ENCODE results near the gene EMILIN2. TPM values are rescaled to one million over a fixed set of nuclear protein-coding genes. Genes with fewer than 3 reads are reported as not detected.
"Not testable (repeated sequence)": the region's sequence is repeated elsewhere in the genome, so short reads cannot be mapped to it uniquely, and the experiment has no call there.

Gene EMILIN2
- total RNA-seq, 1 experiment from 2014 or later = 20.0 TPM

- H3K27ac ChIP-seq (ENCODE audit: insufficient read length, low read depth, low read length); H3K36me3 Mint-ChIP-seq (ENCODE audit: insufficient read depth in 1 of 3, low read depth in 3 of 3); H3K23me2 ChIP-seq (ENCODE audit: insufficient read length, low read depth, low read length, poor library complexity, severe bottlenecking); H4K5ac ChIP-seq (ENCODE audit: insufficient read length, low read depth, low read length); H3K27me3 ChIP-seq (ENCODE audit: insufficient read depth, low read length); H3K9ac ChIP-seq (ENCODE audit: extremely low read depth, insufficient read length, low read length); H2AK5ac ChIP-seq (ENCODE audit: insufficient read length, low read length); H2AFZ ChIP-seq (ENCODE audit: low read length); H4K91ac ChIP-seq (ENCODE audit: insufficient read length, low read depth, low read length); H3K4me1 Mint-ChIP-seq; H3T11ph ChIP-seq (ENCODE audit: low read length); DNase-seq; H3K79me2 ChIP-seq (ENCODE audit: insufficient read depth, low read length); H3K56ac ChIP-seq (ENCODE audit: insufficient read length, low read depth, low read length); H4K20me1 ChIP-seq (ENCODE audit: control insufficient read depth, insufficient read depth, insufficient read length); H3K79me1 ChIP-seq (ENCODE audit: insufficient read depth, low read depth, low read length, poor library complexity, severe bottlenecking); H2BK5ac ChIP-seq (ENCODE audit: insufficient read length, low read length); H3K4me2 ChIP-seq (ENCODE audit: insufficient read depth, insufficient read length, low read length); H3K18ac ChIP-seq (ENCODE audit: insufficient read length, low read depth, low read length); H3K27ac Mint-ChIP-seq; H3K4me3 Mint-ChIP-seq; H2BK15ac ChIP-seq (ENCODE audit: low read depth, low read length); H3K4me1 ChIP-seq (ENCODE audit: insufficient read depth, low read length); H3K23ac ChIP-seq (ENCODE audit: insufficient read length, low read depth, low read length); H3K14ac ChIP-seq (ENCODE audit: insufficient read depth, low read length); H4K8ac ChIP-seq (replicated peaks; ENCODE audit: insufficient read length, low read depth, low read length); H2BK12ac ChIP-seq (ENCODE audit: insufficient read length, low read depth, low read length); H2BK120ac ChIP-seq (ENCODE audit: low read depth, low read length, poor library complexity, severe bottlenecking); H3K9me3 ChIP-seq (ENCODE audit: control insufficient read depth, low read depth, low read length); H2BK20ac ChIP-seq (ENCODE audit: low read depth, low read length, poor library complexity, severe bottlenecking); H3K4ac ChIP-seq (ENCODE audit: low read depth, low read length): not testable (repeated sequence)
- Mint-ChIP-seq H3K27me3 (ENCODE audit: low read depth) (peaks cover 26% of the 10 kb centered on the region), H3K9me3 (peaks cover 6 to 12% of the 10 kb centered on the region in 2 experiments; a peak in 4 of 5 replicates)
Observed at GRCh38 chr18:2837290-2837689, 9.5 kb upstream of the EMILIN2 start.
